ENCODE data around the gene RANBP10. TPM values are rescaled to one million over a fixed set of nuclear protein-coding genes. Genes with fewer than 3 reads are reported as not detected.

The RANBP10 gene
- total and polyA plus RNA-seq, 9 of the 15 experiments (the other 6 are each of a cell fraction or from before 2014, with no cell fraction given), result 0.61 to 19.3 (median 5.9) TPM

GRCh38 chr16:67847064-67847861 is 40.9 kb upstream of the RANBP10 start, which contains the start of gene CENPT (continued):
- TF ChIP-seq ZBTB40 (IDR thresholded peaks at IDR 0.05), result no peak
- TF ChIP-seq ZBTB40 (CRISPR knock-in tag; IDR thresholded peaks at IDR 0.05), result no peak
- no peak for TF ChIP-seq MCM3 (IDR thresholded peaks at IDR 0.05)
- TF ChIP-seq MITF (IDR thresholded peaks at IDR 0.05), result no peak
- no peak for TF ChIP-seq ZNF699 (CRISPR knock-in tag; IDR thresholded peaks at IDR 0.05; ENCODE audit: insufficient replicate concordance)
- TF ChIP-seq ZFP36 (IDR thresholded peaks at IDR 0.05; ENCODE audit: low read depth, low read length, partially characterized antibody), result no peak
- TF ChIP-seq ZBTB7A (IDR thresholded peaks at IDR 0.05; ENCODE audit: borderline replicate concordance, control insufficient read depth, low read depth, low read length), result peak; percentile 47; the same call in 1 of the 2 replicates
- no peak for TF ChIP-seq ZNF311 (CRISPR knock-in tag; IDR thresholded peaks at IDR 0.05)
- TF ChIP-seq ZNF184 (CRISPR knock-in tag; IDR thresholded peaks at IDR 0.05), result no peak
- no peak for TF ChIP-seq YY1 (IDR thresholded peaks at IDR 0.05; ENCODE audit: borderline replicate concordance in 1 of 3, control insufficient read depth in 1 of 3, extremely low read depth in 1 of 3, insufficient read depth in 3 of 3, insufficient read length in 1 of 3, insufficient replicate concordance in 2 of 3, low read depth in 1 of 3, low read length in 2 of 3)
- TF ChIP-seq IRF9 (tag; IDR thresholded peaks at IDR 0.05), result no peak
- TF ChIP-seq ZNF778 (CRISPR knock-in tag; IDR thresholded peaks at IDR 0.05), result no peak
- no peak for TF ChIP-seq NFYB (IDR thresholded peaks at IDR 0.05; ENCODE audit: extremely low read depth, insufficient read length)
- TF ChIP-seq ETS2 (tag; IDR thresholded peaks at IDR 0.05; ENCODE audit: borderline replicate concordance, poor library complexity, severe bottlenecking), result no peak
